ENCODE data around the gene TRIM47. TPM values are rescaled to one million over a fixed set of nuclear protein-coding genes. Genes with fewer than 3 reads are reported as not detected.
"Not testable (repeated sequence)": the region's sequence is repeated elsewhere in the genome, so short reads cannot be mapped to it uniquely, and the experiment has no call there.

The TRIM47 gene
- polyA plus RNA-seq, 2 donors, result 20.4 to 21.7 TPM

- Histone ChIP-seq H3K36me3 (ENCODE audit: control insufficient read depth in 2 of 2, insufficient read depth in 2 of 2, low read length in 1 of 2) (peaks cover 8 to 27% of the 10 kb centered on the region in 2 donors), H3K4me1 (ENCODE audit: control insufficient read depth in 2 of 2, insufficient read depth in 2 of 2, low read length in 1 of 2) (peaks cover 3 to 18% of the 10 kb centered on the region in 2 donors), H3K4me3 (ENCODE audit: low read depth in 1 of 2, low read length in 2 of 2) (no peak overlapping the region), H3K27me3 (ENCODE audit: control insufficient read depth in 1 of 2, insufficient read depth in 2 of 2, low read length in 2 of 2) (no peaks in the 10 kb centered on the region), H3K27ac (ENCODE audit: low read depth in 2 of 2, low read length in 1 of 2) (no peak overlapping the region), H3K9me3 (ENCODE audit: control insufficient read depth in 2 of 2, insufficient read depth in 1 of 2, low read depth in 1 of 2, low read length in 1 of 2) (no peaks in the 10 kb centered on the region)
- WGBS, 2 donors, result 87 to 91% methylated on average over 16 of the region's 16 CpGs
Measured at GRCh38 chr17:75892556-75893224, 14.3 kb upstream of the TRIM47 start.

- no peak overlapping the region for H3K27ac ChIP-seq (ENCODE audit: low read depth in 2 of 2, low read length in 1 of 2)
- no peaks in the 10 kb centered on the region for H3K27me3 ChIP-seq (ENCODE audit: control insufficient read depth in 1 of 2, insufficient read depth in 2 of 2, low read length in 2 of 2)
- H3K9me3 ChIP-seq (ENCODE audit: control insufficient read depth in 2 of 2, insufficient read depth in 1 of 2, low read depth in 1 of 2, low read length in 1 of 2), result no peaks in the 10 kb centered on the region
- peaks cover 8 to 25% of the 10 kb centered on the region in 2 donors for H3K36me3 ChIP-seq (ENCODE audit: control insufficient read depth in 2 of 2, insufficient read depth in 2 of 2, low read length in 1 of 2)
- H3K4me3 ChIP-seq (ENCODE audit: low read depth in 1 of 2, low read length in 2 of 2), result no peak overlapping the region
- 80 to 83% methylated on average over 32 of the region's 32 CpGs for WGBS, 2 donors
- H3K4me1 ChIP-seq (ENCODE audit: control insufficient read depth in 2 of 2, insufficient read depth in 2 of 2, low read length in 1 of 2), result peaks cover 3 to 15% of the 10 kb centered on the region in 2 donors
Measured at GRCh38 chr17:75891605-75892555, 13.5 kb upstream of the TRIM47 start.

GRCh38 chr17:75891022-75891604, 12.7 kb upstream of the TRIM47 start:
- H3K9me3 ChIP-seq (ENCODE audit: control insufficient read depth in 2 of 2, insufficient read depth in 1 of 2, low read depth in 1 of 2, low read length in 1 of 2), result no peaks in the 10 kb centered on the region
- H3K27ac ChIP-seq (ENCODE audit: low read depth in 2 of 2, low read length in 1 of 2), result no peak overlapping the region
- WGBS, 2 donors, result 85 to 92% methylated on average over 31 of the region's 31 CpGs
- H3K4me3 ChIP-seq (ENCODE audit: low read depth in 1 of 2, low read length in 2 of 2), result no peak overlapping the region
- peaks cover 3 to 15% of the 10 kb centered on the region in 2 donors for H3K4me1 ChIP-seq (ENCODE audit: control insufficient read depth in 2 of 2, insufficient read depth in 2 of 2, low read length in 1 of 2)
- H3K27me3 ChIP-seq (ENCODE audit: control insufficient read depth in 1 of 2, insufficient read depth in 2 of 2, low read length in 2 of 2), result no peaks in the 10 kb centered on the region
- peaks cover 8 to 25% of the 10 kb centered on the region in 2 donors for H3K36me3 ChIP-seq (ENCODE audit: control insufficient read depth in 2 of 2, insufficient read depth in 2 of 2, low read length in 1 of 2)

- no peak overlapping the region for H3K4me3 ChIP-seq (ENCODE audit: low read depth in 1 of 2, low read length in 2 of 2)
- H3K27me3 ChIP-seq (ENCODE audit: control insufficient read depth in 1 of 2, insufficient read depth in 2 of 2, low read length in 2 of 2), result no peaks in the 10 kb centered on the region
- peaks cover 8 to 25% of the 10 kb centered on the region in 2 donors for H3K36me3 ChIP-seq (ENCODE audit: control insufficient read depth in 2 of 2, insufficient read depth in 2 of 2, low read length in 1 of 2)
- H3K9me3 ChIP-seq (ENCODE audit: control insufficient read depth in 2 of 2, insufficient read depth in 1 of 2, low read depth in 1 of 2, low read length in 1 of 2), result no peaks in the 10 kb centered on the region
- 76 to 79% methylated on average over 6 of the region's 6 CpGs for WGBS, 2 donors
- no peak overlapping the region for H3K27ac ChIP-seq (ENCODE audit: low read depth in 2 of 2, low read length in 1 of 2)
- peaks cover 0 to 4% of the 10 kb centered on the region in 2 donors for H3K4me1 ChIP-seq (ENCODE audit: control insufficient read depth in 2 of 2, insufficient read depth in 2 of 2, low read length in 1 of 2)
Measured at GRCh38 chr17:75889454-75889853, 11.1 kb upstream of the TRIM47 start.

GRCh38 chr17:75888484-75888883, 10.1 kb upstream of the TRIM47 start:
- no peaks in the 10 kb centered on the region for H3K4me1 ChIP-seq (ENCODE audit: control insufficient read depth in 2 of 2, insufficient read depth in 2 of 2, low read length in 1 of 2)
- no peak overlapping the region for H3K4me3 ChIP-seq (ENCODE audit: low read depth in 1 of 2, low read length in 2 of 2)
- H3K27me3 ChIP-seq (ENCODE audit: control insufficient read depth in 1 of 2, insufficient read depth in 2 of 2, low read length in 2 of 2), result no peaks in the 10 kb centered on the region
- H3K36me3 ChIP-seq (ENCODE audit: control insufficient read depth in 2 of 2, insufficient read depth in 2 of 2, low read length in 1 of 2), result peaks cover 8 to 25% of the 10 kb centered on the region in 2 donors
- no peaks in the 10 kb centered on the region for H3K9me3 ChIP-seq (ENCODE audit: control insufficient read depth in 2 of 2, insufficient read depth in 1 of 2, low read depth in 1 of 2, low read length in 1 of 2)
- 79 to 83% methylated on average over 6 of the region's 6 CpGs for WGBS, 2 donors
- H3K27ac ChIP-seq (ENCODE audit: low read depth in 2 of 2, low read length in 1 of 2), result no peak overlapping the region

GRCh38 chr17:75885860-75886259, 7.5 kb upstream of the TRIM47 start:
- H3K27ac ChIP-seq (ENCODE audit: low read depth in 2 of 2, low read length in 1 of 2); H3K9me3 ChIP-seq (ENCODE audit: control insufficient read depth in 2 of 2, insufficient read depth in 1 of 2, low read depth in 1 of 2, low read length in 1 of 2); H3K27me3 ChIP-seq (ENCODE audit: control insufficient read depth in 1 of 2, insufficient read depth in 2 of 2, low read length in 2 of 2); H3K4me1 ChIP-seq (ENCODE audit: control insufficient read depth in 2 of 2, insufficient read depth in 2 of 2, low read length in 1 of 2); H3K36me3 ChIP-seq (ENCODE audit: control insufficient read depth in 2 of 2, insufficient read depth in 2 of 2, low read length in 1 of 2); H3K4me3 ChIP-seq (ENCODE audit: low read depth in 1 of 2, low read length in 2 of 2): not testable (repeated sequence)
- WGBS, 2 donors, result 84 to 86% methylated on average over 9 of the region's 9 CpGs

GRCh38 chr17:75885431-75885830, 7.0 kb upstream of the TRIM47 start:
- Histone ChIP-seq H3K9me3 (ENCODE audit: control insufficient read depth in 2 of 2, insufficient read depth in 1 of 2, low read depth in 1 of 2, low read length in 1 of 2) (no peaks in the 10 kb centered on the region), H3K36me3 (ENCODE audit: control insufficient read depth in 2 of 2, insufficient read depth in 2 of 2, low read length in 1 of 2) (peaks cover 1 to 3% of the 10 kb centered on the region in 2 donors), H3K4me3 (ENCODE audit: low read depth in 1 of 2, low read length in 2 of 2) (no peak overlapping the region), H3K4me1 (ENCODE audit: control insufficient read depth in 2 of 2, insufficient read depth in 2 of 2, low read length in 1 of 2) (peaks cover 3% of the 10 kb centered on the region in 2 donors), H3K27ac (ENCODE audit: low read depth in 2 of 2, low read length in 1 of 2) (no peak overlapping the region), H3K27me3 (ENCODE audit: control insufficient read depth in 1 of 2, insufficient read depth in 2 of 2, low read length in 2 of 2) (no peaks in the 10 kb centered on the region)
- WGBS, 2 donors, result 82 to 87% methylated on average over 8 of the region's 8 CpGs

GRCh38 chr17:75881678-75882454, 3.5 kb upstream of the TRIM47 start:
- no peaks in the 10 kb centered on the region for H3K36me3 ChIP-seq (ENCODE audit: control insufficient read depth in 2 of 2, insufficient read depth in 2 of 2, low read length in 1 of 2)
- 63 to 68% methylated on average over 15 of the region's 15 CpGs for WGBS, 2 donors
- H3K27ac ChIP-seq (ENCODE audit: low read depth in 2 of 2, low read length in 1 of 2), result peak overlapping the region; percentile 24 to 29
- H3K4me1 ChIP-seq (ENCODE audit: control insufficient read depth in 2 of 2, insufficient read depth in 2 of 2, low read length in 1 of 2), result peaks cover 3 to 6% of the 10 kb centered on the region in 2 donors
- no peaks in the 10 kb centered on the region for H3K9me3 ChIP-seq (ENCODE audit: control insufficient read depth in 2 of 2, insufficient read depth in 1 of 2, low read depth in 1 of 2, low read length in 1 of 2)
- H3K4me3 ChIP-seq (ENCODE audit: low read depth in 1 of 2, low read length in 2 of 2), result no peak overlapping the region
- H3K27me3 ChIP-seq (ENCODE audit: control insufficient read depth in 1 of 2, insufficient read depth in 2 of 2, low read length in 2 of 2), result no peaks in the 10 kb centered on the region

GRCh38 chr17:75880266-75880665, 1.9 kb upstream of the TRIM47 start:
- H3K27me3 ChIP-seq (ENCODE audit: control insufficient read depth in 1 of 2, insufficient read depth in 2 of 2, low read length in 2 of 2), result no peaks in the 10 kb centered on the region
- no peak overlapping the region for H3K4me3 ChIP-seq (ENCODE audit: low read depth in 1 of 2, low read length in 2 of 2)
- peaks cover 0 to 5% of the 10 kb centered on the region in 2 donors for H3K36me3 ChIP-seq (ENCODE audit: control insufficient read depth in 2 of 2, insufficient read depth in 2 of 2, low read length in 1 of 2)
- no peak overlapping the region for H3K27ac ChIP-seq (ENCODE audit: low read depth in 2 of 2, low read length in 1 of 2)
- peaks cover 8 to 21% of the 10 kb centered on the region in 2 donors for H3K4me1 ChIP-seq (ENCODE audit: control insufficient read depth in 2 of 2, insufficient read depth in 2 of 2, low read length in 1 of 2)
- no peaks in the 10 kb centered on the region for H3K9me3 ChIP-seq (ENCODE audit: control insufficient read depth in 2 of 2, insufficient read depth in 1 of 2, low read depth in 1 of 2, low read length in 1 of 2)
- 77 to 79% methylated on average over 7 of the region's 7 CpGs for WGBS, 2 donors

Data from esophagus (tissue), 2 donors.